HepG2 (cell line): Measurements from ENCODE around the gene RIMBP2. TPM values are rescaled to one million over a fixed set of nuclear protein-coding genes. Genes with fewer than 3 reads are reported as not detected.

Experiments
- ATAC-seq: fragments of 200-7000 bp; cut with Tn5 transposase; 3 replicates; pipeline ENCODE4 v1.9.1; 2020; ENCODE audit warnings: mild to moderate bottlenecking, moderate library complexity
- BruUV-seq: library from RNA; stranded (reverse); fragments of 400-500 nt; replicated peaks from 2 replicates; lab custom pipeline; 2021; lab: Mats Ljungman, UMichigan
- CTCF ChIA-PET: fragments of 300-600 bp; formaldehyde crosslinking; extraction: SDS; loops from one replicate; lab custom pipeline; 2021; ENCODE audit warnings: low total read pairs, inconsistent platforms, low intra/inter-chr PET ratio; lab: Yijun Ruan, JAX
- POLR2A ChIA-PET: fragments of 350-600 bp; sonication (Branson Sonifier 250); formaldehyde crosslinking; loops from one replicate; lab custom pipeline; 2020; ENCODE audit warnings: antibody characterized with exemption, inconsistent platforms; lab: Yijun Ruan, JAX
- DNase-seq: peaks from one replicate; pipeline ENCODE4 v3.0.0-alpha.2; 2015; ENCODE audit warnings: low spot score
- FAIRE-seq: peaks from 3 replicates; lab custom pipeline; 2011; peaks lifted over from hg19 to GRCh38; lab: Jason Lieb, UNC
- H2AFZ ChIP-seq: one replicate; pipeline ENCODE4 v1.6.1; 2011; ENCODE audit warnings: low read length, inconsistent platforms
- H3K27ac ChIP-seq: fragments of 300-600 bp; 3 replicates; pipeline ENCODE4 v1.8.0; 2011; ENCODE audit warnings: mixed run types, mild to moderate bottlenecking, mixed read lengths, low read length, inconsistent platforms; ENCODE audit not compliant: insufficient read depth; ENCODE audit errors: extremely low read length
- H3K27me3 ChIP-seq, 2 experiments: fragments of 200-600 bp in 1 of 2; 2 replicates in 1 of 2; 3 replicates in 1 of 2; pipeline versions ENCODE4 v1.6.0 to v1.8.0; 2011; ENCODE audit warnings: low read length in 2 of 2, mild to moderate bottlenecking in 2 of 2, moderate library complexity in 2 of 2, inconsistent platforms in 1 of 2; ENCODE audit not compliant: insufficient read depth in 2 of 2, control insufficient read depth in 1 of 2
- H3K36me3 ChIP-seq, 2 experiments: fragments of 200-600 bp in 1 of 2; replicated peaks in 1 of 2; 2 replicates in 1 of 2; 3 replicates in 1 of 2; pipeline versions ENCODE4 v1.5.1 to v1.8.0; 2011; ENCODE audit warnings: low read length in 2 of 2, inconsistent platforms in 1 of 2; ENCODE audit not compliant: insufficient read depth in 2 of 2, control insufficient read depth in 1 of 2
- H3K4me1 ChIP-seq: 2 replicates; pipeline ENCODE4 v1.5.1; 2012; ENCODE audit warnings: low read length, inconsistent platforms; ENCODE audit not compliant: insufficient read depth
- H3K4me2 ChIP-seq: 2 replicates; pipeline ENCODE4 v1.6.0; 2011; ENCODE audit warnings: low read depth, low read length, inconsistent platforms
- H3K4me3 ChIP-seq, 3 experiments: fragments of 200-600 bp in 1 of 3; sonication (generic), shearing (Covaris generic) in 1 of 3; replicated peaks in 1 of 3; 2 replicates each; pipeline ENCODE4 v1.5.1; 2011 to 2016; ENCODE audit warnings: low read length in 3 of 3, inconsistent platforms in 2 of 3, low read depth in 2 of 3, mild to moderate bottlenecking in 2 of 3, control low read depth in 1 of 3, mixed read lengths in 1 of 3; ENCODE audit not compliant: insufficient read depth in 1 of 3
- H3K79me2 ChIP-seq: one replicate; pipeline ENCODE4 v1.6.1; 2011; ENCODE audit warnings: low read length, inconsistent platforms; ENCODE audit not compliant: insufficient read depth
- H3K9ac ChIP-seq: 2 replicates; pipeline ENCODE4 v1.6.0; 2011; ENCODE audit warnings: mild to moderate bottlenecking, low read depth, low read length, inconsistent platforms; ENCODE audit not compliant: insufficient read depth
- H3K9me3 ChIP-seq: 2 replicates; pipeline ENCODE4 v1.5.1; 2012; ENCODE audit warnings: mild to moderate bottlenecking, low read length
- H4K20me1 ChIP-seq: 2 replicates; pipeline ENCODE4 v1.6.0; 2011; ENCODE audit warnings: inconsistent platforms, mild to moderate bottlenecking, low read length, moderate library complexity; ENCODE audit not compliant: insufficient read depth
- KDM6A ChIP-seq: IDR thresholded peaks from 2 replicates; pipeline ENCODE4 v1.6.1; 2016; ENCODE audit warnings: low read depth
- NFYB ChIP-seq: sonication (generic); formaldehyde crosslinking; IDR thresholded peaks from 2 replicates; pipeline ENCODE4 v1.4.0; 2020; ENCODE audit warnings: missing genetic modification reagents
- SKIL ChIP-seq: sonication (generic); formaldehyde crosslinking; IDR thresholded peaks from 2 replicates; pipeline ENCODE4 v1.8.0; 2022; ENCODE audit warnings: missing genetic modification reagents, mild to moderate bottlenecking, moderate library complexity, borderline replicate concordance
- TBL1XR1 ChIP-seq: fragments of 150-350 bp; IDR thresholded peaks from 2 replicates; pipeline ENCODE4 v1.6.1; 2014; ENCODE audit warnings: borderline replicate concordance, low read length; ENCODE audit not compliant: partially characterized antibody
- TOE1 ChIP-seq: sonication (generic); formaldehyde crosslinking; IDR thresholded peaks from 2 replicates; pipeline ENCODE4 v1.4.0; 2020; ENCODE audit warnings: mild to moderate bottlenecking, missing genetic modification reagents
- ZBTB2 ChIP-seq: sonication (generic); formaldehyde crosslinking; IDR thresholded peaks from 2 replicates; pipeline ENCODE4 v1.8.0; 2022; ENCODE audit warnings: low read depth, missing genetic modification reagents
- WGBS: methylation state at CpG from one replicate; pipeline ENCODE4 v1.1.6; 2017; ENCODE audit warnings: low lambda C conversion rate; 5-methylcytosine and 5-hydroxymethylcytosine counted together
- in situ Hi-C: cut with HindIII; loops from 2 replicates; pipeline ENCODE4 v1.10.0; 2017; ENCODE audit warnings: low pct_unique_long_range_greater_than_20kb; ENCODE audit not compliant: extremely low pct_ligation_motif_present
- intact Hi-C: fragments of 100-400 bp; cut with micrococcal nuclease; formaldehyde crosslinking; loops from one replicate; pipeline ENCODE4 v1.10.0; 2022; ENCODE audit not compliant: unreplicated experiment
- polyA plus RNA-seq, 8 experiments: library from polyadenylated mRNA; depleted of rRNA in 3 of 8; stranded (reverse) in 7 of 8; unstranded in 1 of 8; fragments of >200 nt; fragmentation: Illumina TruSeq in 4 of 8; extraction: Trizol in 4 of 8; gene quantifications; 2 replicates each; pipeline versions ENCODE4 v1.2.1 to v1.2.3, GENCODE V29; 2011 to 2016; ENCODE audit warnings: low read depth in 4 of 8, missing spikeins in 1 of 8, mixed read lengths in 1 of 8; ENCODE audit not compliant: insufficient read depth in 1 of 8
- total RNA-seq, 5 experiments: library from RNA; depleted of rRNA; stranded (reverse); fragments of >200 nt; fragmentation: Illumina TruSeq; extraction: Trizol; gene quantifications; 2 replicates each; pipeline ENCODE4 v1.2.3, GENCODE V29; 2016; ENCODE audit warnings: low read depth in 1 of 5
- TF ChIP-seq, protein P1 (sequence below): sonication (generic); formaldehyde crosslinking; IDR thresholded peaks from 2 replicates; pipeline ENCODE4 v1.4.0; 2020; ENCODE audit warnings: missing genetic modification reagents, mild to moderate bottlenecking, borderline replicate concordance
- TF ChIP-seq, protein P2 (sequence below): sonication (generic); formaldehyde crosslinking; IDR thresholded peaks from 2 replicates; pipeline ENCODE4 v1.5.1; 2020; ENCODE audit warnings: mild to moderate bottlenecking, missing genetic modification reagents, moderate library complexity
- TF ChIP-seq, protein P3 (sequence below): IDR thresholded peaks from 2 replicates; pipeline ENCODE4 v1.6.1; 2016; ENCODE audit warnings: control low read depth

RIMBP2 gene
- total and polyA plus RNA-seq, 2 of the 13 experiments (the other 11 are each of a cell fraction or from before 2014, with no cell fraction given): 0.03 TPM; not detected in 1

- TF ChIP-seq SKIL (CRISPR knock-in tag): no peak
- TF ChIP-seq, protein P1, sequence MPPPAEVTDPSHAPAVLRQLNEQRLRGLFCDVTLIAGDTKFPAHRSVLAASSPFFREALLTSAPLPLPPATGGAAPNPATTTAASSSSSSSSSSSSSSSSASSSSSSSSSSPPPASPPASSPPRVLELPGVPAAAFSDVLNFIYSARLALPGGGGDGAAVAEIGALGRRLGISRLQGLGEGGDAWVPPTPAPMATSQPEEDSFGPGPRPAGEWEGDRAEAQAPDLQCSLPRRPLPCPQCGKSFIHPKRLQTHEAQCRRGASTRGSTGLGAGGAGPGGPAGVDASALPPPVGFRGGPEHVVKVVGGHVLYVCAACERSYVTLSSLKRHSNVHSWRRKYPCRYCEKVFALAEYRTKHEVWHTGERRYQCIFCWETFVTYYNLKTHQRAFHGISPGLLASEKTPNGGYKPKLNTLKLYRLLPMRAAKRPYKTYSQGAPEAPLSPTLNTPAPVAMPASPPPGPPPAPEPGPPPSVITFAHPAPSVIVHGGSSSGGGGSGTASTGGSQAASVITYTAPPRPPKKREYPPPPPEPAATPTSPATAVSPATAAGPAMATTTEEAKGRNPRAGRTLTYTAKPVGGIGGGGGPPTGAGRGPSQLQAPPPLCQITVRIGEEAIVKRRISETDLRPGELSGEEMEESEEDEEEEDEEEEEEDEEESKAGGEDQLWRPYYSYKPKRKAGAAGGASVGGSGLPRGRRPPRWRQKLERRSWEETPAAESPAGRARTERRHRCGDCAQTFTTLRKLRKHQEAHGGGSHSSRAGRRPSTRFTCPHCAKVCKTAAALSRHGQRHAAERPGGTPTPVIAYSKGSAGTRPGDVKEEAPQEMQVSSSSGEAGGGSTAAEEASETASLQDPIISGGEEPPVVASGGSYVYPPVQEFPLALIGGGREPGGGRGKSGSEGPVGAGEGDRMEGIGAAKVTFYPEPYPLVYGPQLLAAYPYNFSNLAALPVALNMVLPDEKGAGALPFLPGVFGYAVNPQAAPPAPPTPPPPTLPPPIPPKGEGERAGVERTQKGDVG (CRISPR knock-in tag): no peak
- TF ChIP-seq, protein P2, sequence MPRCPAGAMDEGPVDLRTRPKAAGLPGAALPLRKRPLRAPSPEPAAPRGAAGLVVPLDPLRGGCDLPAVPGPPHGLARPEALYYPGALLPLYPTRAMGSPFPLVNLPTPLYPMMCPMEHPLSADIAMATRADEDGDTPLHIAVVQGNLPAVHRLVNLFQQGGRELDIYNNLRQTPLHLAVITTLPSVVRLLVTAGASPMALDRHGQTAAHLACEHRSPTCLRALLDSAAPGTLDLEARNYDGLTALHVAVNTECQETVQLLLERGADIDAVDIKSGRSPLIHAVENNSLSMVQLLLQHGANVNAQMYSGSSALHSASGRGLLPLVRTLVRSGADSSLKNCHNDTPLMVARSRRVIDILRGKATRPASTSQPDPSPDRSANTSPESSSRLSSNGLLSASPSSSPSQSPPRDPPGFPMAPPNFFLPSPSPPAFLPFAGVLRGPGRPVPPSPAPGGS (CRISPR knock-in tag): no peak
Observed at GRCh38 chr12:130498589-130499385, 217.3 kb downstream of the RIMBP2 start (continued).

DNA sequence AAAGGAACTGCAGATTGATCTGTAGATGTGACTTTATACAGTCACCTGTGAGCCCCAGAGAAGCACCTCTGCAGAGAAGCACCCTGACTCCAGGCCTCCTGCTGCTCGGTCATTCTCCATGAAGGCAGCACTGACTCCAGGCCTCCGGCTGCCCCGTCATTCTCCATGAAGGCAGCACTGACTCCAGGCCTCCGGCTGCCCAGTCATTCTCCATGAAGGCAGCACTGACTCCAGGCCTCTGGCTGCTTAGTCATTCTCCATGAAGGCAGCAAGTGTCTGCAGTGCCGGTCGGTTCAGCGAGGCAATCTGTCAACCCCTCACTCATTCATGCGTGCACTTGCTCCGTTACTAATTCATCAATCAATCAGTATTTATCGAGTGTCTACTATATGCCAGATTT lies 218.1 kb downstream of the RIMBP2 start:
- H3K9me3 ChIP-seq: no peaks in the 10 kb centered on the region
- no peak for DNase-seq
- in situ Hi-C loops: no loop called here
- H3K27ac ChIP-seq: no peak overlapping the region
- H3K9ac ChIP-seq: no peak overlapping the region
- H3K4me2 ChIP-seq: no peak overlapping the region
- no peak for ATAC-seq
- H3K36me3 ChIP-seq: no peaks in the 10 kb centered on the region
- no peak for FAIRE-seq
- H4K20me1 ChIP-seq: no peaks in the 10 kb centered on the region
- WGBS: 11% methylated on average over 9 of the region's 10 CpGs
- no peaks in the 10 kb centered on the region for H3K4me1 ChIP-seq
- no TSS peak for BruUV-seq
- ChIA-PET CTCF (no interaction called here), POLR2A (no interaction called here)
- intact Hi-C loops: no loop called here
- H3K79me2 ChIP-seq: no peaks in the 10 kb centered on the region
- peaks cover 1 to 31% of the 10 kb centered on the region in 2 experiments; a peak in 2 of 5 replicates for H3K27me3 ChIP-seq
- no peak overlapping the region for H3K4me3 ChIP-seq
- no peak overlapping the region for H2AFZ ChIP-seq
- no peak for TF ChIP-seq TOE1
- TF ChIP-seq, protein P3, sequence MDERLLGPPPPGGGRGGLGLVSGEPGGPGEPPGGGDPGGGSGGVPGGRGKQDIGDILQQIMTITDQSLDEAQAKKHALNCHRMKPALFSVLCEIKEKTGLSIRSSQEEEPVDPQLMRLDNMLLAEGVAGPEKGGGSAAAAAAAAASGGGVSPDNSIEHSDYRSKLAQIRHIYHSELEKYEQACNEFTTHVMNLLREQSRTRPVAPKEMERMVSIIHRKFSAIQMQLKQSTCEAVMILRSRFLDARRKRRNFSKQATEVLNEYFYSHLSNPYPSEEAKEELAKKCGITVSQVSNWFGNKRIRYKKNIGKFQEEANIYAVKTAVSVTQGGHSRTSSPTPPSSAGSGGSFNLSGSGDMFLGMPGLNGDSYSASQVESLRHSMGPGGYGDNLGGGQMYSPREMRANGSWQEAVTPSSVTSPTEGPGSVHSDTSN: no peak
- no peak for TF ChIP-seq KDM6A (CRISPR knock-in tag)
- no peak for TF ChIP-seq ZBTB2 (CRISPR knock-in tag)
- TF ChIP-seq NFYB (CRISPR knock-in tag): no peak
- TF ChIP-seq TBL1XR1: no peak
